ENCODE results near the gene PARD3.

GRCh38 chr10:34656661-34657060 is 158.4 kb downstream of the PARD3 start:
- TF ChIP-seq CTCF (IDR thresholded peaks at IDR 0.05): no peak
- no peak for TF ChIP-seq EZH2 (IDR thresholded peaks at IDR 0.05)
- TF ChIP-seq EZH2phosphoT487 (IDR thresholded peaks at IDR 0.05): no peak

All from neural progenitor cell (in vitro differentiated cells).